Measurements from ENCODE around the gene PTGES3L. TPM values are rescaled to one million over a fixed set of nuclear protein-coding genes. Genes with fewer than 3 reads are reported as not detected.
A peak's percentile ranks its signal among the peaks of the same experiment; 100 is the strongest.

PTGES3L gene
- total RNA-seq, 1 experiment from 2014 or later = 1.7 TPM

- ATAC-seq (no peak), DNase-seq (ENCODE audit: low read depth, low spot score) (no peak)
- Histone ChIP-seq H2AFZ (ENCODE audit: low read depth, low read length, poor library complexity, severe bottlenecking) (no peak overlapping the region), H3K79me2 (ENCODE audit: insufficient read depth, low read length) (peaks cover 41% of the 10 kb centered on the region), H3K36me3 (ENCODE audit: control insufficient read depth in 1 of 2, insufficient read depth in 2 of 2, low read length in 2 of 2) (peaks cover 14 to 32% of the 10 kb centered on the region in 2 experiments), H3K9me3 (ENCODE audit: control insufficient read depth in 1 of 2, insufficient read depth in 1 of 2, low read depth in 1 of 2, low read length in 2 of 2) (no peaks in the 10 kb centered on the region), H3K4me2 (ENCODE audit: low read length) (peak overlapping the region; percentile 98), H3K27me3 (ENCODE audit: insufficient read depth, low read length) (no peaks in the 10 kb centered on the region), H4K20me1 (ENCODE audit: insufficient read depth) (no peaks in the 10 kb centered on the region), H3K4me3 (replicated peaks in 1 of 2; ENCODE audit: low read depth in 1 of 2, low read length in 2 of 2) (peak overlapping the region; percentile 97 to 99), H3K27ac (ENCODE audit: low read depth, low read length) (peak overlapping the region; percentile 92), H3K9me2 (ENCODE audit: insufficient read depth) (no peaks in the 10 kb centered on the region), H3K4me1 (ENCODE audit: control insufficient read depth in 1 of 2, insufficient read depth in 2 of 2, low read length in 2 of 2) (peaks cover 13 to 56% of the 10 kb centered on the region in 2 experiments), H3K9ac (ENCODE audit: low read length) (peak overlapping the region; percentile 99)
- intact Hi-C loops (cut with micrococcal nuclease) = no loop called here
- CTCF ChIA-PET = interaction anchor here (1.7 kb wide), 1 partner anchor 25 kb away, joined by 12 read pairs; the partner anchor contains the start of gene RND2
- RAD21 ChIA-PET (ENCODE audit: low non-redundant PET in 1 of 2, low total read pairs in 2 of 2, uncharacterized antibody in 2 of 2, unreplicated experiment in 2 of 2) = no interaction called here
- POLR2A ChIA-PET = interaction anchor here (1.4 to 2.4 kb wide), 4 partner anchors 9 to 369 kb away, joined by 4 to 38 read pairs (median 13); partner anchors contain the start of genes BECN1, IFI35, RND2 and VAT1
- TF ChIP-seq CTCF (IDR thresholded peaks at IDR 0.05 in 2 of 3, conservative IDR thresholded peaks at IDR 0.05 in 1 of 3; ENCODE audit: borderline replicate concordance in 1 of 3, insufficient read depth in 1 of 3, low read depth in 2 of 3, low read length in 2 of 3) (no peak), TCF7L2 (IDR thresholded peaks at IDR 0.05; ENCODE audit: borderline replicate concordance, extremely low read depth, insufficient read depth, insufficient read length) (no peak), YY1 (IDR thresholded peaks at IDR 0.05; ENCODE audit: extremely low read depth, insufficient replicate concordance, low read depth, low read length) (no peak), FOSL1 (IDR thresholded peaks at IDR 0.05; ENCODE audit: low read depth) (no peak), CBX3 (IDR thresholded peaks at IDR 0.05; ENCODE audit: low read depth) (no peak), JUND (IDR thresholded peaks at IDR 0.05) (no peak), RAD21 (IDR thresholded peaks at IDR 0.05; ENCODE audit: low read depth) (no peak), ZBTB33 (IDR thresholded peaks at IDR 0.05; ENCODE audit: extremely low read depth, insufficient replicate concordance, low read length) (no peak), EZH2phosphoT487 (IDR thresholded peaks at IDR 0.05; ENCODE audit: borderline replicate concordance) (no peak), CEBPB (IDR thresholded peaks at IDR 0.05; ENCODE audit: low read depth) (no peak), MAX (IDR thresholded peaks at IDR 0.05) (no peak), SIN3A (IDR thresholded peaks at IDR 0.05; ENCODE audit: low read depth) (no peak), ELF1 (IDR thresholded peaks at IDR 0.05; ENCODE audit: borderline replicate concordance, low read depth) (no peak), ZNF274 (IDR thresholded peaks at IDR 0.05; ENCODE audit: low read depth, low read length) (no peak), SRF (IDR thresholded peaks at IDR 0.05; ENCODE audit: low read depth) (no peak), POLR2A (IDR thresholded peaks at IDR 0.05; ENCODE audit: borderline replicate concordance, extremely low read depth, insufficient read depth, insufficient read length) (no peak), ATF3 (IDR thresholded peaks at IDR 0.05) (no peak)
- BruUV-seq (replicated peaks) = no TSS peak
Measured at GRCh38 chr17:42999003-42999525, 19.2 kb upstream of the PTGES3L start.

Data from HCT116 (cell line).